ENCODE results near the gene MRTFA. TPM values are rescaled to one million over a fixed set of nuclear protein-coding genes. Genes with fewer than 3 reads are reported as not detected.

MRTFA gene
- total RNA-seq, 2 donors from 2014 or later: 71.0 to 104 TPM

DNA sequence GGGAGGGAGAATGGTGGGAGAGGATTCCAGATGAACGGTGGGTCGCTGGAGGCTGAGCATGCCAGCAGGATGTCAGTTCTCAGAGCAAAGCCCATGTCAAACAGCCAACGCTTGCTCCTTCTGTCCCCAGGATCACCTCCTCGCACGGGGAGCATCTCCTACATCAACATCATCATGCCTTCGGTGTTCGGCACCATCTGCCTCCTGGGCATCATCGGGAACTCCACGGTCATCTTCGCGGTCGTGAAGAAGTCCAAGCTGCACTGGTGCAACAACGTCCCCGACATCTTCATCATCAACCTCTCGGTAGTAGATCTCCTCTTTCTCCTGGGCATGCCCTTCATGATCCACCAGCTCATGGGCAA, 44.3 kb upstream of the MRTFA start:
- DNase-seq (ENCODE audit: low spot score): no peak
- no peak overlapping the region for H3K4me3 ChIP-seq
- no peaks in the 10 kb centered on the region for H3K36me3 ChIP-seq
- TF ChIP-seq, protein P1, sequence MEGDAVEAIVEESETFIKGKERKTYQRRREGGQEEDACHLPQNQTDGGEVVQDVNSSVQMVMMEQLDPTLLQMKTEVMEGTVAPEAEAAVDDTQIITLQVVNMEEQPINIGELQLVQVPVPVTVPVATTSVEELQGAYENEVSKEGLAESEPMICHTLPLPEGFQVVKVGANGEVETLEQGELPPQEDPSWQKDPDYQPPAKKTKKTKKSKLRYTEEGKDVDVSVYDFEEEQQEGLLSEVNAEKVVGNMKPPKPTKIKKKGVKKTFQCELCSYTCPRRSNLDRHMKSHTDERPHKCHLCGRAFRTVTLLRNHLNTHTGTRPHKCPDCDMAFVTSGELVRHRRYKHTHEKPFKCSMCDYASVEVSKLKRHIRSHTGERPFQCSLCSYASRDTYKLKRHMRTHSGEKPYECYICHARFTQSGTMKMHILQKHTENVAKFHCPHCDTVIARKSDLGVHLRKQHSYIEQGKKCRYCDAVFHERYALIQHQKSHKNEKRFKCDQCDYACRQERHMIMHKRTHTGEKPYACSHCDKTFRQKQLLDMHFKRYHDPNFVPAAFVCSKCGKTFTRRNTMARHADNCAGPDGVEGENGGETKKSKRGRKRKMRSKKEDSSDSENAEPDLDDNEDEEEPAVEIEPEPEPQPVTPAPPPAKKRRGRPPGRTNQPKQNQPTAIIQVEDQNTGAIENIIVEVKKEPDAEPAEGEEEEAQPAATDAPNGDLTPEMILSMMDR (IDR thresholded peaks at IDR 0.05): no peak
- no peak for TF ChIP-seq POLR2A (IDR thresholded peaks at IDR 0.05)
- no peak for TF ChIP-seq POLR2AphosphoS5 (IDR thresholded peaks at IDR 0.05)
- no peaks in the 10 kb centered on the region for H3K9me3 ChIP-seq
- H3K27me3 ChIP-seq (replicated peaks; ENCODE audit: insufficient read depth): no peaks in the 10 kb centered on the region
- H3K4me1 ChIP-seq (replicated peaks): no peaks in the 10 kb centered on the region
- WGBS: 89% methylated on average over 15 of the region's 15 CpGs
- intact Hi-C loops (cut with DNase I): loop anchor here (5.0 to 10.0 kb wide), 2 partner anchors 86 to 214 kb away; no protein-coding TSS in a partner anchor
- H3K27ac ChIP-seq: no peak overlapping the region

DNA sequence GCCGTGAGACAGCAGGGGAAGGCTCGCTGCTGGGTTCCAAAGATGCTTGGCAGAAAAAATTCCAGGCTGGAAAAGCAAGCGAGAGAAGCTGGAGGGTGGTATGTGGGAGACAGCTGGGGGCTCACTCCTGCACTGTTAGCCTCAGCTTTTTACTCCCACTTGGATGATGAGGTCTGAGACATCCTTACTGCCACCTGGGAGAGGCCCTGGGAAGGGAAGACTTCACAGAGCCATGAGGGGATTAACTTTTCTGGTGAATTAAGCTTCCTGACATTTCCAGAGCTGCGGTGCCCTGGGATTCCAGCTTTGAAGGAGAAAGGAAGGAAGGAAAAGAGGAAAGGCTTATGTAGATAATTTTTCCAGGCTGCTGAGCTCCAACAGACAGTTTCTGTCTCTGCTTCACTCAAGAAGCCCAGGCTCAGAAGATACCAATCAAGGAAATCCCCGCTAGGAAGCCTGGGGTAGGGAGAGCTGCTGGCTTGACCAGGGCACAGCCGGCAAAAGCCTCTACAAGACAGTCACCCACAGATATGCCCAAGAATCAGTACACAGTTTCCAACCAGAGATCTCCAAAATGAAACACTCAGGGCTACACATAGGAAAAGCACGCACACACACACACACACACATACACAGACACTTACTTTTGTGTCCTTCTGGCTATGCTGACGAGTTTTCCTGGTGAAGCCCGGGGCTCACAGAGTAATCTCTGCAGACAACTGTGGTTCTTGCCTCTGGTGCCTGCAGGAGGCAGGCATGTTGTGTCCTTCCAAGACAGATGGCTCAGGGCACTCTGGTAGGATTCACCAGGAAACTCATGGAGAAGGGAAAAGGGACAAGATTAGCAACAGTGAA, 43.7 kb upstream of the MRTFA start:
- no peak overlapping the region for H3K4me3 ChIP-seq
- no peaks in the 10 kb centered on the region for H3K36me3 ChIP-seq
- TF ChIP-seq, protein P1 (IDR thresholded peaks at IDR 0.05): no peak
- TF ChIP-seq POLR2A (IDR thresholded peaks at IDR 0.05): no peak
- no peak for TF ChIP-seq POLR2AphosphoS5 (IDR thresholded peaks at IDR 0.05)
- intact Hi-C loops (cut with DNase I): loop anchor here (5.0 to 10.0 kb wide), 2 partner anchors 87 to 215 kb away; no protein-coding TSS in a partner anchor
- H3K27ac ChIP-seq: no peak overlapping the region
- H3K27me3 ChIP-seq (replicated peaks; ENCODE audit: insufficient read depth): no peaks in the 10 kb centered on the region
- DNase-seq (ENCODE audit: low spot score): no peak
- no peaks in the 10 kb centered on the region for H3K4me1 ChIP-seq (replicated peaks)
- WGBS: 61% methylated on average over 9 of the region's 9 CpGs
- H3K9me3 ChIP-seq: no peaks in the 10 kb centered on the region

DNA sequence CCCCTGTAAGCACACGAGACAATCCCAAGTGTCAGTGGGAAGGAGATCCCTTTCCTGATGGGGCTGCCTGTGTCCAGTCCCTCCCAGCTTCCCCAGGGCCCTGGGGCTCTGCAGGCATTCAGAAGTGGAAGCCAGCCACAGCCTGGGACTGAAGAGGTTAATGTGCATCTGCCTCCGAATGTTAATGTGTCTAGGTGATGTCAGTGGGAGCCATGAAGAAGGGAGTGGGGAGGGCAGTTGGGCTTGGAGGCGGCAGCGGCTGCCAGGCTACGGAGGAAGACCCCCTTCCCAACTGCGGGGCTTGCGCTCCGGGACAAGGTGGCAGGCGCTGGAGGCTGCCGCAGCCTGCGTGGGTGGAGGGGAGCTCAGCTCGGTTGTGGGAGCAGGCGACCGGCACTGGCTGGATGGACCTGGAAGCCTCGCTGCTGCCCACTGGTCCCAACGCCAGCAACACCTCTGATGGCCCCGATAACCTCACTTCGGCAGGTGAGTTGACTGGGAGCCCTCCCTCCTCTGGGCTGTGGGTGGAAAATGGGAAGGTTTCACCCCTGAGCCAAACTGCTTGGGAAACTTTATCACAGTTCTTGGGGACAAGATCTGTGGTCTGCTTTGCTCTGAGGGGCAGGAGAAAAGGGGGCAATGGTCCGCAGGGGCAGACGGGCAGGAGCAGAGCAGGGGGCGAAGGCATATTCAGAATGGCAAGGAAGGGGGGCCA, 42.9 kb upstream of the MRTFA start, which contains the start of gene MCHR1:
TSS of gene MCHR1 (plus strand) at position 236 of the 715 bp plus-strand sequence. CDS start at position 405, 169 bp downstream.
- Histone ChIP-seq H3K36me3 (no peaks in the 10 kb centered on the region), H3K4me1 (replicated peaks) (no peaks in the 10 kb centered on the region), H3K27me3 (replicated peaks; ENCODE audit: insufficient read depth) (no peaks in the 10 kb centered on the region), H3K9me3 (no peaks in the 10 kb centered on the region), H3K4me3 (no peak within 1 kb of the TSS), H3K27ac (no peak within 1 kb of the TSS)
- intact Hi-C loops (cut with DNase I): no loop called here
- 19% methylated on average over 20 of the region's 21 CpGs for WGBS
- TF ChIP-seq POLR2A (IDR thresholded peaks at IDR 0.05) (no peak), POLR2AphosphoS5 (IDR thresholded peaks at IDR 0.05) (no peak)
- TF ChIP-seq, protein P1 (IDR thresholded peaks at IDR 0.05): no peak
- DNase-seq (ENCODE audit: low spot score): no peak

DNA sequence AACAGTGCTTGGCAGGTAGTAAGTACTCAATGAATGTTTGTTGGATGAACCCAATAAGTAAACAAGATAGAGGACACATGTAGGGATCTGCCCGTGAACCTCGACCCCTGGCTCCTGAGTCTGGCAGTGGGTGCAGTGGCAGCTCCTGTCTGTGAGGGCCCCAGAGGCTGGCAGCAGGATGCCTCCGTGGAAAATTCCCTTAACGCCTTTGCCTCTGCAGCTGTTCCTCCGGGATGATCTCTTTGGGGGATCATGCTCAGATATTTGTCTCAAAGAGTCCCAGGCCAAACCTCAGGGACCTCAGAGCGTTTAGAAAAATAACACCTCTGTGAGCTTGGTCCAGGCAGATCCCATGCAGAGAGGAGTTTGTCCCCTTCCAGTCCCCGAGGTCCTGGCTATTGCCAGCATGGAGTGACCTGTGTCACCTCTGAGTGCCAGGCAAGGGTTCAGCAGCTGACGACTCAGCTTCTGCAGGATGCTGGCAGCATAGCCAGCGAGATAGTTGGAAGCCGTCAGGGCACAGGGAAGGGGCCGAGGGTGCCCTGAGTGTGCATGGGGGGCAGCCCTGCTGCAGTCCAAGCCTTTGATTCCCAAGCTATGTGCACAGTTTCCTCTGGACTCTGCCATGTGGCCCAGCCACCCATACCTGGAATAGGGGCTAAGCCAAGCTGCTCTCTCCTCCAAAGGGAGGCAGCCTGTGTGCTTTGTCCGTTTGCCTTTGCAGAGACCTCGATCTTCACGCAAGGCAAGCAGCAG, 42.2 kb upstream of the MRTFA start:
- no peak overlapping the region for H3K4me3 ChIP-seq

More for the DNA sequence above, 42.2 kb upstream of the MRTFA start:
- Histone ChIP-seq H3K9me3 (no peaks in the 10 kb centered on the region), H3K36me3 (no peaks in the 10 kb centered on the region), H3K4me1 (replicated peaks) (no peaks in the 10 kb centered on the region), H3K27ac (no peak overlapping the region), H3K27me3 (replicated peaks; ENCODE audit: insufficient read depth) (no peaks in the 10 kb centered on the region)
- WGBS: 75% methylated on average over 14 of the region's 14 CpGs
- no peak for DNase-seq (ENCODE audit: low spot score)
- intact Hi-C loops (cut with DNase I): no loop called here
- no peak for TF ChIP-seq POLR2A (IDR thresholded peaks at IDR 0.05)
- no peak for TF ChIP-seq POLR2AphosphoS5 (IDR thresholded peaks at IDR 0.05)
- TF ChIP-seq, protein P1 (IDR thresholded peaks at IDR 0.05): no peak

All from prostate gland (tissue), 2 donors.